ENCODE data around the gene IFITM5. TPM values are rescaled to one million over a fixed set of nuclear protein-coding genes. Genes with fewer than 3 reads are reported as not detected.
"Not testable (repeated sequence)": the region's sequence is repeated elsewhere in the genome, so short reads cannot be mapped to it uniquely, and the experiment has no call there.

IFITM5 gene
- total RNA-seq, 1 donor from 2014 or later, result not detected

GRCh38 chr11:332651-333480 is 33.5 kb upstream of the IFITM5 start:
- no peaks in the 10 kb centered on the region for H3K36me3 ChIP-seq
- no peak for ATAC-seq
- H3K4me1 ChIP-seq, result peaks cover 20% of the 10 kb centered on the region
- no peak for DNase-seq
- no peaks in the 10 kb centered on the region for H3K9me3 ChIP-seq
- H3K4me3 ChIP-seq, result no peak overlapping the region
- intact Hi-C loops (cut with DNase I), result no loop called here
- TF ChIP-seq, protein P1, sequence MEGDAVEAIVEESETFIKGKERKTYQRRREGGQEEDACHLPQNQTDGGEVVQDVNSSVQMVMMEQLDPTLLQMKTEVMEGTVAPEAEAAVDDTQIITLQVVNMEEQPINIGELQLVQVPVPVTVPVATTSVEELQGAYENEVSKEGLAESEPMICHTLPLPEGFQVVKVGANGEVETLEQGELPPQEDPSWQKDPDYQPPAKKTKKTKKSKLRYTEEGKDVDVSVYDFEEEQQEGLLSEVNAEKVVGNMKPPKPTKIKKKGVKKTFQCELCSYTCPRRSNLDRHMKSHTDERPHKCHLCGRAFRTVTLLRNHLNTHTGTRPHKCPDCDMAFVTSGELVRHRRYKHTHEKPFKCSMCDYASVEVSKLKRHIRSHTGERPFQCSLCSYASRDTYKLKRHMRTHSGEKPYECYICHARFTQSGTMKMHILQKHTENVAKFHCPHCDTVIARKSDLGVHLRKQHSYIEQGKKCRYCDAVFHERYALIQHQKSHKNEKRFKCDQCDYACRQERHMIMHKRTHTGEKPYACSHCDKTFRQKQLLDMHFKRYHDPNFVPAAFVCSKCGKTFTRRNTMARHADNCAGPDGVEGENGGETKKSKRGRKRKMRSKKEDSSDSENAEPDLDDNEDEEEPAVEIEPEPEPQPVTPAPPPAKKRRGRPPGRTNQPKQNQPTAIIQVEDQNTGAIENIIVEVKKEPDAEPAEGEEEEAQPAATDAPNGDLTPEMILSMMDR (IDR thresholded peaks at IDR 0.05), result no peak
- no peak overlapping the region for H3K27ac ChIP-seq
- H3K27me3 ChIP-seq, result no peaks in the 10 kb centered on the region

DNA sequence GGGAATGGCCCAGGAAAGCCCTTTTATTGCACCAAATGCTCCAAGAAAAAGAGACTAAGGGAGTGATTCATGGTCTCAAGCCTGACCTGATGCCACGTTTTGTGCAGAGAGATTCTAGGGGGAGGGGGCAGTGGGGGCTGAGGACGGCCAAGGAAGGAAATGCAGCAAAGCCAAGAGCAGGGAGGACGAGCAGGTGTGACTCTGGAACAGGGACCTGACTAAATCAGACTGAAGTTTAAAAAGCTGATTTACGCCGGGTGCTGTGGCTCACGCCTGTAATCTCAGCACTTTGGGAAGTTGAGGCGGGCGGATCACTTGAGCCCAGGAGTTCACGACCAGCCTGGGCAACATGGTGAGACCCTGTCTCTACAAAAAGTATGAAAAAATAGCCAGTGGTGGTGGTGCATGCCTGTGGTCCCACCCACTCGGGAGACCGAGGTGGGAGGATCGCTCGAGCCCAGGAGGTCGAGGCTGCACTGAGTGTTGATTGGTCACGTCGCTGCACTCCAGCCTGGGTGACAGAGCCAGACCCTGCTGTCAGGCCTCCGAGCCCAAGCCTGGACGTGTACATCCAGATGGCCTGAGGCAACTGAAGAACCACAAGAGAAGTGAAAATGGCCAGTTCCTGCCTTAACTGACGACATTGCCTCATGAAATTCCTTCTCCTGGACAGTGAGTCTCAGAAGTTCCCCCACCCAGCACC is 32.2 kb upstream of the IFITM5 start:
- Histone ChIP-seq H3K27me3 (no peaks in the 10 kb centered on the region), H3K36me3 (no peaks in the 10 kb centered on the region), H3K9me3 (no peaks in the 10 kb centered on the region), H3K4me1 (peaks cover 29% of the 10 kb centered on the region), H3K27ac (no peak overlapping the region), H3K4me3 (no peak overlapping the region)
- intact Hi-C loops (cut with DNase I), result no loop called here
- TF ChIP-seq, protein P1 (IDR thresholded peaks at IDR 0.05), result no peak
- DNase-seq (peak; percentile 28), ATAC-seq (no peak)

GRCh38 chr11:330694-331357 is 31.5 kb upstream of the IFITM5 start:
- TF ChIP-seq, protein P1 (IDR thresholded peaks at IDR 0.05), result no peak
- no peaks in the 10 kb centered on the region for H3K36me3 ChIP-seq
- no peaks in the 10 kb centered on the region for H3K27me3 ChIP-seq
- H3K9me3 ChIP-seq, result no peaks in the 10 kb centered on the region
- peaks cover 29% of the 10 kb centered on the region for H3K4me1 ChIP-seq
- H3K4me3 ChIP-seq, result no peak overlapping the region
- ATAC-seq (no peak), DNase-seq (peak; percentile 61)
- intact Hi-C loops (cut with DNase I), result no loop called here
- H3K27ac ChIP-seq, result no peak overlapping the region

DNA sequence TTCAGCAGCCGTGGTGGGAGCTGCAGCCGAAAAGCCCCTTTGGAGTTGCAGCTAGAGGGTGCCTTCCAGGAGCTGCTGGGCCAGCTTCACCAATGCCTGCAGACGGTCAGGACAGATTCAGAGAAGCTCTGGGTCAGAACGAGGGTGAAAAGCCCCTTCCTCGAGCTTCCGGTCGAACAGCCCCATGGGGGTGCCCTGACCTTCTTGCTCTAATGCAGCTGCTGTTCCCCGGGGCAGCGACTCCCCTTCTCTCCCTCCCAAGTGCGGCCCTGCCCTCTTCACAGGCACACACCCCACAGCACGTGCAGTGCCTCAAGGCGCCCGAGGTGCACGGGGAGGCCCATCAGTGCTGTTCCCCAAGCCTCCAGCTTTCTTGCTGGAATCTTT is 31.0 kb upstream of the IFITM5 start:
- intact Hi-C loops (cut with DNase I), result no loop called here
- Histone ChIP-seq H3K27me3 (no peaks in the 10 kb centered on the region), H3K27ac (no peak overlapping the region), H3K4me3 (no peak overlapping the region), H3K4me1 (peaks cover 30% of the 10 kb centered on the region), H3K36me3 (no peaks in the 10 kb centered on the region), H3K9me3 (no peaks in the 10 kb centered on the region)
- ATAC-seq (no peak), DNase-seq (peak; percentile 60)
- TF ChIP-seq, protein P1 (IDR thresholded peaks at IDR 0.05), result no peak

- DNase-seq (no peak), ATAC-seq (no peak)
- H3K36me3 ChIP-seq, result no peaks in the 10 kb centered on the region
- peaks cover 31% of the 10 kb centered on the region for H3K4me1 ChIP-seq
- no peaks in the 10 kb centered on the region for H3K27me3 ChIP-seq
- H3K9me3 ChIP-seq, result no peaks in the 10 kb centered on the region
- no peak overlapping the region for H3K4me3 ChIP-seq
- TF ChIP-seq, protein P1 (IDR thresholded peaks at IDR 0.05), result no peak
- intact Hi-C loops (cut with DNase I), result no loop called here
- no peak overlapping the region for H3K27ac ChIP-seq
Observed at GRCh38 chr11:329886-330253, 30.5 kb upstream of the IFITM5 start.

DNA sequence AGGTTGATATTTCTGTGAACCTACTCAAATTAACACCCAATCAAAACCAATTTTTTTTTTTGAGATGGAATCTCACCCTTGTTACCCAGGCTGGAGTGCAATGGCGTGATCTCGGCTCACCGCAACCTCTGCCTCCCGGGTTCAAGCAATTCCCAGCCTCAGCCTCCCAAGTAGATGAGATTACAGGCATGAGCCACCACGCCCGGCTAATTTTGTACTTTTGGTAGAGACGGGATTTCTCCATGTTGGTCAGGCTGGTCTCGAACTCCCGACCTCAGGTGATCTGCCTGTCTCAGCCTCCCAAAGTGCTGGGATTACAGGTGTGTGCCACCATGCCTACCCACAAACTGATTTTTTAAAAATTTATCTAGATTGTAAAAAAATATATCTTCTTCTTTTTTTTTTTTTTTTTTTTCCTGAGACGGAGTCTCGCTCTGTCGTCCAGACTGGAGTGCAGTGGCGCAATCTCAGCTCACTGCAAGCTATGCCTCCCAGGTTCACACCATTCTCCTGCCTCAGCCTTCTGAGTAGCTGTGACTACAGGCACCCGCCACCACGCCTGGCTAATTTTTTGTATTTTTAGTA is 29.3 kb upstream of the IFITM5 start:
- peak; percentile 18 for DNase-seq
- H3K27me3 ChIP-seq; intact Hi-C loops (cut with DNase I); ATAC-seq; H3K9me3 ChIP-seq; H3K27ac ChIP-seq; H3K36me3 ChIP-seq; H3K4me3 ChIP-seq: not testable (repeated sequence)
- H3K4me1 ChIP-seq, result peaks cover 40% of the 10 kb centered on the region
